Measurements from ENCODE around the gene DYNC2I2. TPM values are rescaled to one million over a fixed set of nuclear protein-coding genes. Genes with fewer than 3 reads are reported as not detected.

DYNC2I2 gene
- total RNA-seq, 1 experiment from 2014 or later = 58.6 TPM

DNA sequence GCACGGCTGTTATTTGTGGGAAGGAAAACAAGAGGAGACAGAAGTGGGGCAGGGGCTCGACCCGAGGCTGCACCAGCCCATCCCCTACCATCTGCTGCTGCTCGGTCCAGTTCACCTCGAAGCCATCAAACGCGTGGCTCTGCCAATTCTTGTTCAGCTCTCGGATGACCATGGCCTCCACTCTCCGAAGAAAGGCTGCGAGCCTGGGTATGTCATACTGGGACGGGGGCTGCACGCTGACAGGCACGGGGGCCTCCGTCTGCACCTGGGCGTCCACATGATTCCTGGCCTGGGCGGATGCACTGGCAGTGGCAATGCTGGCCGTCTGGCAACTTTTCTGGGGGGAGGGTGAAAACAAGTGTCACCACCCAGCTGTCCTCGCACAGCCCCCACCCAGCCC, 16.0 kb downstream of the DYNC2I2 start:
- no peak for DNase-seq
- Histone ChIP-seq H3K23me2 (ENCODE audit: insufficient read length, low read depth, low read length, poor library complexity, severe bottlenecking) (peaks cover 5% of the 10 kb centered on the region), H2BK15ac (ENCODE audit: low read depth, low read length) (no peak overlapping the region), H4K5ac (ENCODE audit: insufficient read length, low read depth, low read length) (no peak overlapping the region), H3K79me2 (ENCODE audit: insufficient read depth, low read length) (no peaks in the 10 kb centered on the region), H3K27ac (ENCODE audit: insufficient read length, low read depth, low read length) (no peak overlapping the region), H2BK5ac (ENCODE audit: insufficient read length, low read length) (no peak overlapping the region), H3K9ac (ENCODE audit: extremely low read depth, insufficient read length, low read length) (no peak overlapping the region), H2BK120ac (ENCODE audit: low read depth, low read length, poor library complexity, severe bottlenecking) (no peak overlapping the region), H2BK20ac (ENCODE audit: low read depth, low read length, poor library complexity, severe bottlenecking) (no peak overlapping the region), H4K20me1 (ENCODE audit: control insufficient read depth, insufficient read depth, insufficient read length) (no peaks in the 10 kb centered on the region), H3K9me3 (ENCODE audit: control insufficient read depth, low read depth, low read length) (no peaks in the 10 kb centered on the region), H2AK5ac (ENCODE audit: insufficient read length, low read length) (no peak overlapping the region), H3K4me1 (ENCODE audit: insufficient read depth, low read length) (no peaks in the 10 kb centered on the region), H3K14ac (ENCODE audit: insufficient read depth, low read length) (no peak overlapping the region), H3K4ac (ENCODE audit: low read depth, low read length) (no peak overlapping the region), H3K18ac (ENCODE audit: insufficient read length, low read depth, low read length) (no peak overlapping the region), H2AFZ (ENCODE audit: low read length) (no peak overlapping the region), H4K91ac (ENCODE audit: insufficient read length, low read depth, low read length) (no peak overlapping the region), H3K56ac (ENCODE audit: insufficient read length, low read depth, low read length) (no peak overlapping the region), H3K23ac (ENCODE audit: insufficient read length, low read depth, low read length) (no peak overlapping the region), H4K8ac (replicated peaks; ENCODE audit: insufficient read length, low read depth, low read length) (no peak overlapping the region), H2BK12ac (ENCODE audit: insufficient read length, low read depth, low read length) (no peak overlapping the region), H3K79me1 (ENCODE audit: insufficient read depth, low read depth, low read length, poor library complexity, severe bottlenecking) (peaks cover 2% of the 10 kb centered on the region), H3K4me2 (ENCODE audit: insufficient read depth, insufficient read length, low read length) (no peak overlapping the region), H3T11ph (ENCODE audit: low read length) (no peak overlapping the region), H3K27me3 (ENCODE audit: insufficient read depth, low read length) (no peaks in the 10 kb centered on the region)
- Mint-ChIP-seq H3K4me3 (no peak overlapping the region), H3K4me1 (peaks cover 6 to 7% of the 10 kb centered on the region in 2 experiments; a peak in 2 of 4 replicates), H3K9me3 (no peaks in the 10 kb centered on the region), H3K27me3 (ENCODE audit: low read depth) (no peaks in the 10 kb centered on the region), H3K36me3 (ENCODE audit: insufficient read depth in 1 of 3, low read depth in 3 of 3) (peaks cover 10 to 39% (median 25%) of the 10 kb centered on the region in 3 experiments), H3K27ac (no peak overlapping the region; a peak in 1 of 7 replicates)
- no CpG with 5 or more reads among the region's 18 CpGs for WGBS (ENCODE audit: extremely low coverage, insufficient read length, low lambda C conversion rate)
- TF ChIP-seq, protein P1, sequence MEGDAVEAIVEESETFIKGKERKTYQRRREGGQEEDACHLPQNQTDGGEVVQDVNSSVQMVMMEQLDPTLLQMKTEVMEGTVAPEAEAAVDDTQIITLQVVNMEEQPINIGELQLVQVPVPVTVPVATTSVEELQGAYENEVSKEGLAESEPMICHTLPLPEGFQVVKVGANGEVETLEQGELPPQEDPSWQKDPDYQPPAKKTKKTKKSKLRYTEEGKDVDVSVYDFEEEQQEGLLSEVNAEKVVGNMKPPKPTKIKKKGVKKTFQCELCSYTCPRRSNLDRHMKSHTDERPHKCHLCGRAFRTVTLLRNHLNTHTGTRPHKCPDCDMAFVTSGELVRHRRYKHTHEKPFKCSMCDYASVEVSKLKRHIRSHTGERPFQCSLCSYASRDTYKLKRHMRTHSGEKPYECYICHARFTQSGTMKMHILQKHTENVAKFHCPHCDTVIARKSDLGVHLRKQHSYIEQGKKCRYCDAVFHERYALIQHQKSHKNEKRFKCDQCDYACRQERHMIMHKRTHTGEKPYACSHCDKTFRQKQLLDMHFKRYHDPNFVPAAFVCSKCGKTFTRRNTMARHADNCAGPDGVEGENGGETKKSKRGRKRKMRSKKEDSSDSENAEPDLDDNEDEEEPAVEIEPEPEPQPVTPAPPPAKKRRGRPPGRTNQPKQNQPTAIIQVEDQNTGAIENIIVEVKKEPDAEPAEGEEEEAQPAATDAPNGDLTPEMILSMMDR (conservative IDR thresholded peaks at IDR 0.05) = no peak
